Natural killer cell (primary cell): ENCODE results near the gene IL6R. TPM values are rescaled to one million over a fixed set of nuclear protein-coding genes. Genes with fewer than 3 reads are reported as not detected.

Source experiments
- ATAC-seq, 3 donors: fragments of 150-1000 bp in 2 of 3; fragments of 200-7000 bp in 1 of 3; cut with Tn5 transposase; 1 replicate in 1 of 3; 2 replicates in 2 of 3; pipeline ENCODE4 v1.10.0; 2021; ENCODE audit warnings: mild to moderate bottlenecking in 2 of 3, moderate library complexity in 2 of 3
- DNase-seq, 2 donors: peaks; one replicate each; pipeline versions ENCODE4 v3.0.0 to v3.0.0-alpha.2; 2013 to 2021; ENCODE audit warnings: mixed read lengths in 1 of 2
- H3K27ac ChIP-seq: one replicate; pipeline ENCODE4 v1.5.1; 2013; ENCODE audit warnings: mild to moderate bottlenecking, low read length
- H3K27me3 ChIP-seq: one replicate; pipeline ENCODE4 v1.6.1; 2013; ENCODE audit warnings: low read length; ENCODE audit not compliant: control insufficient read depth, insufficient read depth
- H3K36me3 ChIP-seq: one replicate; pipeline ENCODE4 v1.6.1; 2013; ENCODE audit warnings: low read length; ENCODE audit not compliant: control insufficient read depth, insufficient read depth
- H3K4me1 ChIP-seq: one replicate; pipeline ENCODE4 v1.6.1; 2013; ENCODE audit warnings: low read length; ENCODE audit not compliant: control insufficient read depth, insufficient read depth
- H3K4me3 ChIP-seq: one replicate; pipeline ENCODE4 v1.5.1; 2013; ENCODE audit warnings: low read length
- H3K9me3 ChIP-seq: one replicate; pipeline ENCODE4 v1.6.1; 2013; ENCODE audit warnings: low read length; ENCODE audit not compliant: control insufficient read depth, insufficient read depth
- H3K27ac Mint-ChIP-seq, 2 donors: one replicate each; pipeline ENCODE4 v1.8.0; 2022; ENCODE audit warnings: mild to moderate bottlenecking in 2 of 2, mixed read lengths in 2 of 2, moderate library complexity in 1 of 2
- H3K27me3 Mint-ChIP-seq, 2 donors: one replicate each; pipeline ENCODE4 v1.8.0; 2022; ENCODE audit warnings: low read depth in 2 of 2, mixed read lengths in 2 of 2
- H3K36me3 Mint-ChIP-seq: one replicate; pipeline ENCODE4 v1.8.0; 2022; ENCODE audit warnings: mixed read lengths
- H3K4me1 Mint-ChIP-seq, 2 donors: one replicate each; pipeline ENCODE4 v1.8.0; 2022; ENCODE audit warnings: mixed read lengths in 2 of 2
- H3K4me3 Mint-ChIP-seq: one replicate; pipeline ENCODE4 v1.8.0; 2022; ENCODE audit warnings: mild to moderate bottlenecking, moderate library complexity, mixed read lengths
- H3K9me3 Mint-ChIP-seq, 2 donors: one replicate each; pipeline ENCODE4 v1.8.0; 2022; ENCODE audit warnings: mixed read lengths in 2 of 2
- CTCF ChIP-seq: fragments of 200-600 bp; IDR thresholded peaks from one replicate; pipeline ENCODE4 v1.8.0; 2022; ENCODE audit warnings: antibody characterized with exemption
- WGBS: methylation state at CpG from one replicate; pipeline ENCODE4 v1.1.7; 2013; ENCODE audit warnings: missing lambda C conversion rate; ENCODE audit not compliant: insufficient coverage; 5-methylcytosine and 5-hydroxymethylcytosine counted together
- intact Hi-C: fragments of 100-400 bp; cut with micrococcal nuclease; formaldehyde crosslinking; loops from one replicate; pipeline ENCODE4 v1.14.2; 2022
- total RNA-seq, 4 donors: library from RNA; stranded (reverse); fragments of 120-200 nt in 1 of 4; gene quantifications; one replicate each; pipeline versions ENCODE4 v1.2.3 to v1.2.4, GENCODE V29; 2013 to 2022

The IL6R gene
- total RNA-seq, 3 donors from 2014 or later (not counting 1 experiment from before 2014, with no cell fraction given), result 2.0 to 10.6 (median 3.8) TPM

DNA sequence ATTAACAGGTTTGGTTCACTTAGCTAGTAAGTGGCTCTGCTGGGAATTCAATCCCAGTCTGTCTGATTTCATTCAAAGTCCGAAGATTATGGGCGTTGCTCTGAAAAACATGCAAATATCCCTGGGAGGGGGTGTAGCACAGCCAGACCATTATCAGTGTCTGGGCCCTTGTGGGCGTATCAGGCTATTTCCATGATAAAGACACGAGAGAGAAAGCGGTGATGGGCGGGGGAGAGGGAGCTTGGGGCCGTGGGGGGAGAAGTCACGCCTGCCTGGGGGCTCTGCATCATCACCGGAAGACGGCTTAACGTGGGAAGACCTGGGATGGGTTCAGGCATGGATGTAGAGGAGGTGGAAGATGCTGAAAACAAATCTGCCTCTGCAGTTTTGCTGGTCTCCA, 25.8 kb downstream of the IL6R start:
- WGBS, result 95% methylated on average over 11 of the region's 11 CpGs
- Histone ChIP-seq H3K27me3 (no peaks in the 10 kb centered on the region), H3K4me1 (peaks cover 26% of the 10 kb centered on the region), H3K36me3 (no peaks in the 10 kb centered on the region), H3K27ac (no peak overlapping the region), H3K4me3 (no peak overlapping the region), H3K9me3 (no peaks in the 10 kb centered on the region)
- Mint-ChIP-seq H3K27ac (peak overlapping the region in 1 of 2 donors; percentile 86), H3K9me3 (no peaks in the 10 kb centered on the region), H3K4me3 (no peak overlapping the region), H3K36me3 (no peaks in the 10 kb centered on the region), H3K4me1 (peaks cover 9 to 17% of the 10 kb centered on the region in 2 donors), H3K27me3 (peaks cover 0 to 7% of the 10 kb centered on the region in 2 donors)
- no peak for TF ChIP-seq CTCF
- ATAC-seq (no peak), DNase-seq (no peak)
- intact Hi-C loops, result no loop called here

DNA sequence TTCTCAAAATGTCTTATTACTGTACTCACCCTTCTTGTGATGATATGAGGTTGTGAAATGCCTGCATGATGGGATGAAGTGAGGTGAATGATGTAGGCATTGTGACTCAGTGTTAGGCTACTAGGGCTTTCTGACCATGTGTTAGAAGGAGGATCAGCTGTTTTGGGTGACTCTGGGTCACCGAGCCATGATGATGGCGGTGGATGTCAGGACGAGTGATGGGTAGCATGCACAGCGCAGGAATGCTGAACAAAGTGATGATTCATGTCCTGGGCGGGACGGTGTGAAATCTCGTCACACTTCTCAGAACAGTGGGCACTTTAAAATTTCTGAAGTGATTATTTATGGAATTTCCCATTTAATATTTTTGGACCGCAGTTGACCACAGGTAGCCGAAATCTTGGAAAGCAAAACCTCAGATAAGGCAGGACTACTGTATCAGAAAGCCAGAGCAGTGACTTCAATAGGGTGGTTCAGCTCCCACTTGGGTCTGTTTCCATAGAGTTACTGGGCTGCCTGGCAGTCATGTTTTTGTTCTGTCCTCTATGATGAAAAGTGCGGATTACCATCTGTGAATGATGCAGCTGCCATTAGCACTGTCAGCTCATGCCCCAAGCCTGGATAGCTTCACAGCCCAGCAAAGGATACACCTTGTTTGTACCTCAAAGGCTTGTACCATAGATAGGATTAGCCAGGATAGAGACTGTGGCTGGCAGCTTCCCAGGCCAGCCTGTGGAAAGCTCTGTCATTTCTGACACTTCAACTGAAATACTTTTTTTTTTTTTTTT, 26.6 kb downstream of the IL6R start:
- no peaks in the 10 kb centered on the region for H3K9me3 ChIP-seq
- H3K27ac ChIP-seq, result no peak overlapping the region
- peaks cover 9 to 17% of the 10 kb centered on the region in 2 donors for H3K4me1 Mint-ChIP-seq
- H3K36me3 ChIP-seq, result no peaks in the 10 kb centered on the region
- no peaks in the 10 kb centered on the region for H3K36me3 Mint-ChIP-seq
- no peak overlapping the region for H3K4me3 ChIP-seq
- TF ChIP-seq CTCF, result no peak
- no peaks in the 10 kb centered on the region for H3K9me3 Mint-ChIP-seq
- peaks cover 0 to 7% of the 10 kb centered on the region in 2 donors for H3K27me3 Mint-ChIP-seq
- H3K4me1 ChIP-seq, result peaks cover 26% of the 10 kb centered on the region
- ATAC-seq, result peak; percentile 85 to 88 (median 86)
- intact Hi-C loops, result no loop called here
- WGBS, result 58% methylated on average over 10 of the region's 10 CpGs
- peak overlapping the region in 1 of 2 donors; percentile 86 for H3K27ac Mint-ChIP-seq
- H3K4me3 Mint-ChIP-seq, result no peak overlapping the region
- H3K27me3 ChIP-seq, result no peaks in the 10 kb centered on the region
- DNase-seq, result peak; percentile 50 to 62

- H3K27ac ChIP-seq, result no peak overlapping the region
- ATAC-seq, result no peak
Measured at GRCh38 chr1:154433161-154433764, 28.1 kb downstream of the IL6R start.

More at GRCh38 chr1:154433161-154433764, 28.1 kb downstream of the IL6R start:
- DNase-seq, result no peak
- Histone ChIP-seq H3K4me1 (peaks cover 26% of the 10 kb centered on the region), H3K36me3 (no peaks in the 10 kb centered on the region), H3K4me3 (no peak overlapping the region), H3K27me3 (no peaks in the 10 kb centered on the region), H3K9me3 (no peaks in the 10 kb centered on the region)
- H3K4me3 Mint-ChIP-seq, result no peak overlapping the region
- H3K36me3 Mint-ChIP-seq, result no peaks in the 10 kb centered on the region
- H3K9me3 Mint-ChIP-seq, result no peaks in the 10 kb centered on the region
- H3K27me3 Mint-ChIP-seq, result peaks cover 0 to 7% of the 10 kb centered on the region in 2 donors
- intact Hi-C loops, result no loop called here
- peak overlapping the region in 1 of 2 donors; percentile 33 for H3K27ac Mint-ChIP-seq
- 77% methylated on average over 8 of the region's 9 CpGs for WGBS
- TF ChIP-seq CTCF, result no peak
- peaks cover 9 to 22% of the 10 kb centered on the region in 2 donors for H3K4me1 Mint-ChIP-seq
